Keratinocyte (primary cell): Measurements from ENCODE around the gene GLDN. TPM values are rescaled to one million over a fixed set of nuclear protein-coding genes. Genes with fewer than 3 reads are reported as not detected.

ENCODE experiments used
- DNase-seq: peaks from one replicate; pipeline ENCODE4 v3.0.0-alpha.2; 2011; ENCODE audit warnings: low read depth, missing footprints, low spot score
- FAIRE-seq: peaks from 2 replicates; lab custom pipeline; 2011; peaks lifted over from hg19 to GRCh38; lab: Jason Lieb, UNC
- H2AFZ ChIP-seq: 2 replicates; pipeline ENCODE4 v1.6.0; 2012; ENCODE audit warnings: low read length, control low read depth, inconsistent platforms; ENCODE audit not compliant: control insufficient read depth
- H3K27ac ChIP-seq: 2 replicates; pipeline ENCODE4 v1.5.1; 2011; ENCODE audit warnings: low read length; ENCODE audit not compliant: control insufficient read depth, insufficient read depth
- H3K27me3 ChIP-seq: 3 replicates; pipeline ENCODE4 v1.6.0; 2011; ENCODE audit warnings: low read length; ENCODE audit not compliant: control insufficient read depth, insufficient read depth; ENCODE audit errors: extremely low read depth
- H3K36me3 ChIP-seq, 2 experiments: 2 replicates in 1 of 2; 3 replicates in 1 of 2; pipeline ENCODE4 v1.5.1; 2011; ENCODE audit warnings: low read length in 2 of 2, mild to moderate bottlenecking in 1 of 2; ENCODE audit not compliant: control insufficient read depth in 2 of 2, insufficient read depth in 2 of 2; ENCODE audit errors: extremely low read depth in 1 of 2
- H3K4me1 ChIP-seq: 3 replicates; pipeline ENCODE4 v1.5.1; 2011; ENCODE audit warnings: low read length; ENCODE audit not compliant: control insufficient read depth, insufficient read depth; ENCODE audit errors: extremely low read depth
- H3K4me2 ChIP-seq: 3 replicates; pipeline ENCODE4 v1.6.0; 2011; ENCODE audit warnings: low read depth, low read length; ENCODE audit not compliant: control insufficient read depth, insufficient read depth; ENCODE audit errors: extremely low read depth
- H3K4me3 ChIP-seq, 3 experiments: fragments of 200-600 bp in 1 of 3; sonication (generic) in 1 of 3; 2 replicates in 2 of 3; 3 replicates in 1 of 3; pipeline ENCODE4 v1.5.1; 2011 to 2016; ENCODE audit warnings: low read length in 3 of 3, mild to moderate bottlenecking in 3 of 3, control low read depth in 2 of 3, inconsistent platforms in 1 of 3, low read depth in 1 of 3, mixed read lengths in 1 of 3, mixed run types in 1 of 3, moderate library complexity in 1 of 3; ENCODE audit not compliant: control insufficient read depth in 2 of 3, insufficient read depth in 2 of 3; ENCODE audit errors: extremely low read depth in 1 of 3
- H3K79me2 ChIP-seq: 2 replicates; pipeline ENCODE4 v1.6.0; 2012; ENCODE audit warnings: low read length; ENCODE audit not compliant: control insufficient read depth, insufficient read depth
- H3K9ac ChIP-seq: 3 replicates; pipeline ENCODE4 v1.6.0; 2011; ENCODE audit warnings: low read length; ENCODE audit not compliant: control insufficient read depth, insufficient read depth; ENCODE audit errors: extremely low read depth
- H3K9me1 ChIP-seq: 3 replicates; pipeline ENCODE4 v1.6.0; 2011; ENCODE audit warnings: low read length; ENCODE audit not compliant: control insufficient read depth, insufficient read depth; ENCODE audit errors: extremely low read depth
- H3K9me3 ChIP-seq: 2 replicates; pipeline ENCODE4 v1.5.1; 2012; ENCODE audit warnings: low read depth, low read length; ENCODE audit not compliant: control insufficient read depth
- H4K20me1 ChIP-seq: 3 replicates; pipeline ENCODE4 v1.6.0; 2011; ENCODE audit warnings: low read length; ENCODE audit not compliant: control insufficient read depth, insufficient read depth; ENCODE audit errors: extremely low read depth
- EZH2 ChIP-seq: IDR thresholded peaks from one replicate; pipeline ENCODE4 v1.6.1; 2012; ENCODE audit warnings: inconsistent platforms, mild to moderate bottlenecking, low read length, moderate library complexity
- dilution Hi-C: fragments of 300-500 bp; cut with MboI; formaldehyde crosslinking; loops from one replicate; pipeline ENCODE4 v1.7.0; 2020; ENCODE audit warnings: low sequenced_read_pairs; ENCODE audit not compliant: extremely low pct_ligation_motif_present
- polyA plus RNA-seq, 5 experiments: library from polyadenylated mRNA; depleted of rRNA in 3 of 5; stranded (reverse) in 3 of 5; stranded (forward) in 1 of 5; unstranded in 1 of 5; fragments of >200 nt; gene quantifications; 1 replicate in 1 of 5; 2 replicates in 3 of 5; 3 replicates in 1 of 5; pipeline versions ENCODE4 v1.2.1 to v1.2.3, GENCODE V29; 2011 to 2012; ENCODE audit warnings: missing spikeins in 2 of 5, low read depth in 1 of 5, low replicate concordance in 1 of 5
- TF ChIP-seq, protein P1 (sequence below), 3 experiments: IDR thresholded peaks in 1 of 3; conservative IDR thresholded peaks in 1 of 3; optimal IDR thresholded peaks in 1 of 3; 2 replicates in 2 of 3; 3 replicates in 1 of 3; pipeline versions ENCODE3 to v1.5.1; 2011; ENCODE audit warnings: low read length in 3 of 3, mild to moderate bottlenecking in 3 of 3, moderate library complexity in 2 of 3, control low read depth in 1 of 3, inconsistent platforms in 1 of 3; ENCODE audit not compliant: insufficient read depth in 2 of 3; ENCODE audit errors: extremely low read depth in 1 of 3

The GLDN gene
- polyA plus RNA-seq, 1 donor (not counting 4 experiments of a cell fraction or from before 2014, with no cell fraction given): 0.09 TPM

DNA sequence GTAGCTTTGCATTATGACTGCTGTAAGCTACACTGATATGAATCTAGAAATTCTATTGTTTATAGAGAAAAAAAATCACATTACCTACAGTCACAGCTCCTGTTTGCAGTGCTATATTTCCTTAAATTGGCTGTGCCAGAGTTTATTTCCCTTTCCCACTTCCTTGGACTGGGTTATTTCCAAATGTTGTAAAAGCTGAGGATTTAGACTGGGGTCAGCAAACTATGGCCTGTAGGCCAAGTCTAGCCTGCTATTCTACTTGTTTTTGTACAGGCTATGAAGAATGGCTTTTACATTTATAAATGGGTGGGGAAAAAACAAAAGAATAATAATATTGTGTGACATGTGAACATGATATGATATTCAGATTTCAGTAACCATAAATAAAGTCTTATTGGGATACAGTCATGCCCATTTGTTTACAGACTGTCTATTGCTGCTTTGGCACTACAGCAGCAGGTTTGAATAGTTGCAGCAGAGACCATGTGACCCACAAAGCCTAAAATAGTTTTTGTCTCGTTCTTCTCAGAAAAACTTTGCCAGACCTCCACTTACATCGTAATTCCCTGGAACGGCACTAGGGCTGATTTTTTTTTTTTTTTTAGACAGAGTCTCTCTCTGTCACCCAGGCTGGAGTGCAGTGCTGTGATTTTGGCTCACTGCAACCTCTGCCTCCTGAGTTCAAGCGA is 7.8 kb downstream of the GLDN start:
- TF ChIP-seq, protein P1, sequence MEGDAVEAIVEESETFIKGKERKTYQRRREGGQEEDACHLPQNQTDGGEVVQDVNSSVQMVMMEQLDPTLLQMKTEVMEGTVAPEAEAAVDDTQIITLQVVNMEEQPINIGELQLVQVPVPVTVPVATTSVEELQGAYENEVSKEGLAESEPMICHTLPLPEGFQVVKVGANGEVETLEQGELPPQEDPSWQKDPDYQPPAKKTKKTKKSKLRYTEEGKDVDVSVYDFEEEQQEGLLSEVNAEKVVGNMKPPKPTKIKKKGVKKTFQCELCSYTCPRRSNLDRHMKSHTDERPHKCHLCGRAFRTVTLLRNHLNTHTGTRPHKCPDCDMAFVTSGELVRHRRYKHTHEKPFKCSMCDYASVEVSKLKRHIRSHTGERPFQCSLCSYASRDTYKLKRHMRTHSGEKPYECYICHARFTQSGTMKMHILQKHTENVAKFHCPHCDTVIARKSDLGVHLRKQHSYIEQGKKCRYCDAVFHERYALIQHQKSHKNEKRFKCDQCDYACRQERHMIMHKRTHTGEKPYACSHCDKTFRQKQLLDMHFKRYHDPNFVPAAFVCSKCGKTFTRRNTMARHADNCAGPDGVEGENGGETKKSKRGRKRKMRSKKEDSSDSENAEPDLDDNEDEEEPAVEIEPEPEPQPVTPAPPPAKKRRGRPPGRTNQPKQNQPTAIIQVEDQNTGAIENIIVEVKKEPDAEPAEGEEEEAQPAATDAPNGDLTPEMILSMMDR (optimal IDR thresholded peaks at IDR 0.05 in 1 of 3, IDR thresholded peaks at IDR 0.05 in 1 of 3, conservative IDR thresholded peaks at IDR 0.05 in 1 of 3; ENCODE audit: extremely low read depth in 1 of 3, insufficient read depth in 2 of 3, low read length in 3 of 3): no peak
- TF ChIP-seq EZH2: no peak
- no peaks in the 10 kb centered on the region for H3K9me3 ChIP-seq
- H3K9me1 ChIP-seq: no peaks in the 10 kb centered on the region
- H3K4me1 ChIP-seq: no peaks in the 10 kb centered on the region
- no peak overlapping the region for H3K27ac ChIP-seq
- H3K4me3 ChIP-seq: no peak overlapping the region
- H4K20me1 ChIP-seq: no peaks in the 10 kb centered on the region
- peaks cover 6% of the 10 kb centered on the region for H3K27me3 ChIP-seq
- no peaks in the 10 kb centered on the region for H3K79me2 ChIP-seq
- FAIRE-seq (no peak), DNase-seq (no peak)
- no peak overlapping the region for H3K4me2 ChIP-seq
- dilution Hi-C loops: no loop called here
- no peak overlapping the region for H3K9ac ChIP-seq
- no peak overlapping the region for H2AFZ ChIP-seq
- H3K36me3 ChIP-seq: no peaks in the 10 kb centered on the region

DNA sequence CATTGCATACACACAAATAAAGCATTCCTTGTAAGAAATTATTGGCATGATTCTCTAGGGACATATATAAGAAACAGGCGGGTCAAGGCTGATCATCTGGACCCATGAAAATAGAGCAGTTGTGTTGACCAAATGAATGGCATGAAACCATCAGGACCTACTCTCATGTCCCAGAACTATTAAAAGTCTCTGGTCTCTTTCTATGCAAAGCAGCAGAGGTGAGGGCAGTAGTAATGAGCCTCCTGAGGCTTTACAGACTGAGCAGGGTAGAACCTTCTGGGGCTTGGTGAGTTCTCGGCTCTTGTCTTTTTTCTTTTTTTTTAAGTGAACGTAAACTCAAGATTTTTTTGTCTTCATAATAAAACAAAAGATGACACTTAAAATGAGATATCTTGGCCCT is 9.3 kb downstream of the GLDN start:
- no peaks in the 10 kb centered on the region for H3K9me3 ChIP-seq
- no peak overlapping the region for H3K9ac ChIP-seq
- DNase-seq (no peak), FAIRE-seq (no peak)
- no peaks in the 10 kb centered on the region for H3K79me2 ChIP-seq
- H3K4me3 ChIP-seq: no peak overlapping the region
- H3K36me3 ChIP-seq: no peaks in the 10 kb centered on the region
- no peaks in the 10 kb centered on the region for H4K20me1 ChIP-seq
- H3K27me3 ChIP-seq: peaks cover 3% of the 10 kb centered on the region
- no peak overlapping the region for H2AFZ ChIP-seq
- no peaks in the 10 kb centered on the region for H3K4me1 ChIP-seq
- H3K27ac ChIP-seq: no peak overlapping the region
- dilution Hi-C loops: no loop called here
- TF ChIP-seq, protein P1 (optimal IDR thresholded peaks at IDR 0.05 in 1 of 3, IDR thresholded peaks at IDR 0.05 in 1 of 3, conservative IDR thresholded peaks at IDR 0.05 in 1 of 3; ENCODE audit: extremely low read depth in 1 of 3, insufficient read depth in 2 of 3, low read length in 3 of 3): no peak
- TF ChIP-seq EZH2: no peak
- no peaks in the 10 kb centered on the region for H3K9me1 ChIP-seq
- H3K4me2 ChIP-seq: no peak overlapping the region
